Heart right ventricle (tissue), 16 donors: Measurements from ENCODE around the gene VPS37C. TPM values are rescaled to one million over a fixed set of nuclear protein-coding genes. Genes with fewer than 3 reads are reported as not detected.

Experiments
- ATAC-seq, 8 donors: fragments of 200-7000 bp; cut with Tn5 transposase; one replicate each; pipeline ENCODE4 v1.9.1; 2020; ENCODE audit warnings: mild to moderate bottlenecking in 8 of 8, moderate library complexity in 8 of 8, moderate number of reproducible peaks in 1 of 8
- DNase-seq, 2 donors: peaks; one replicate each; pipeline ENCODE4 v3.0.0-alpha.2; 2020
- H3K27ac ChIP-seq, 10 donors: fragments of 200-600 bp; sonication (generic) in 2 of 10; one replicate each; pipeline versions ENCODE4 v1.5.0 to v1.8.0; 2020 to 2022; ENCODE audit warnings: mild to moderate bottlenecking in 3 of 10
- H3K27me3 ChIP-seq, 7 donors: fragments of 200-600 bp; one replicate each; pipeline ENCODE4 v1.8.0; 2021 to 2022; ENCODE audit warnings: mild to moderate bottlenecking in 2 of 7
- H3K36me3 ChIP-seq, 9 donors: fragments of 200-600 bp; sonication (generic) in 1 of 9; one replicate each; pipeline versions ENCODE4 v1.5.0 to v1.8.0; 2020 to 2022; ENCODE audit warnings: mild to moderate bottlenecking in 2 of 9
- H3K4me1 ChIP-seq, 9 donors: fragments of 200-600 bp; sonication (generic) in 1 of 9; one replicate each; pipeline versions ENCODE4 v1.5.0 to v1.8.0; 2020 to 2022; ENCODE audit warnings: mild to moderate bottlenecking in 4 of 9
- H3K4me3 ChIP-seq, 10 donors: fragments of 200-600 bp; sonication (generic) in 2 of 10; one replicate each; pipeline versions ENCODE4 v1.5.0 to v1.8.0; 2020 to 2022; ENCODE audit warnings: mild to moderate bottlenecking in 7 of 10, moderate library complexity in 2 of 10
- H3K9me3 ChIP-seq, 11 donors: fragments of 200-600 bp in 10 of 11; sonication (generic) in 2 of 11; one replicate each; pipeline versions ENCODE4 v1.5.0 to v1.8.0; 2013 to 2022; ENCODE audit warnings: mild to moderate bottlenecking in 2 of 11, control low read depth in 1 of 11, moderate library complexity in 1 of 11
- CTCF ChIP-seq, 9 donors: fragments of 200-600 bp; sonication (generic) in 2 of 9; IDR thresholded peaks; one replicate each; pipeline versions ENCODE4 v1.5.0 to v1.8.0; 2021 to 2022; ENCODE audit warnings: antibody characterized with exemption in 9 of 9, mild to moderate bottlenecking in 5 of 9, moderate library complexity in 1 of 9
- WGBS, 2 donors: extraction: QIAGEN DNeasy Blood & Tissue Kit; methylation state at CpG; one replicate each; pipeline ENCODE4 v1.1.7; 2013; ENCODE audit warnings: inconsistent platforms in 1 of 2; 5-methylcytosine and 5-hydroxymethylcytosine counted together
- intact Hi-C, 10 donors: fragments of 100-400 bp; cut with DNase I; formaldehyde crosslinking; loops; one replicate each; pipeline versions ENCODE4 v1.11.1 to v1.14.2; 2022
- polyA plus RNA-seq, 2 donors: library from polyadenylated mRNA; stranded (reverse); fragments of 200-250 nt; gene quantifications; one replicate each; pipeline ENCODE4 v1.2.3, GENCODE V29; 2013
- total RNA-seq, 10 donors: library from RNA; stranded (reverse); fragmentation: NEBNext Ultra II Directional in 3 of 10; extraction: Animal tissue kit (Norgen Biotek cat#: 25700) in 3 of 10; gene quantifications; one replicate each; pipeline versions ENCODE4 v1.2.1 to v1.2.4, GENCODE V29; 2021 to 2023
- donor health status: Arrhythmogenic right ventricular cardiomyopathy.
- donor health status: ischemic (EF 13 %, LVEDD 7.1; RV severe dilation, severe dysfunction).
- donor health status: healthy with polysubstance abuse.
- donor health status: DM: no; HTN: yes; CAD: no.
- donor health status: DM: no; HTN: no; CAD: no.
- donor health status: ischemic (EF 25% LVEDD 6.9; RV normal size, moderate dysfunction).
- donor health status: ischemic (EF 25% LVEDD 5.7; RV mildly dilated, moderate dysfunction).
- donor health status: healthy.
- donor health status: DM: yes; HTN: yes; CAD: no.
- donor health status: Ischemic cardiomyopathy.
- donor health status: ischemic (EF 35%, LVEDD 5.7; RV mildly dilated, moderate dysfunction).
- donor health status: nonischemic (EF 11% LVEDD 7.7; RV severe dilation, severe dysfunction).
- donor health status: DM: yes; HTN: yes; CAD: no.
- donor health status: PGD.
- donor health status: ischemic (EF 29% LVEDD 5.4; RV normal size, mild dysfunction).
- donor health status: nonischemic (EF 23%, LVEDD 6.1; RV moderate dilation, normal function).

The VPS37C gene
- total and polyA plus RNA-seq, 12 donors, result 7.7 to 21.8 (median 15.5) TPM

- Histone ChIP-seq H3K27me3 (peaks cover 0 to 7% (median 0%) of the 10 kb centered on the region in 7 donors), H3K27ac (no peak overlapping the region), H3K4me3 (no peak overlapping the region), H3K36me3 (no peaks in the 10 kb centered on the region), H3K4me1 (peaks cover 0 to 11% (median 0%) of the 10 kb centered on the region in 9 donors), H3K9me3 (no peaks in the 10 kb centered on the region)
- 93 to 94% methylated on average over 9 of the region's 9 CpGs for WGBS, 2 donors
- no peak for DNase-seq
- ATAC-seq, result no peak
- TF ChIP-seq CTCF (IDR thresholded peaks at IDR 0.05), result no peak
- intact Hi-C loops, result no loop called here
Measured at GRCh38 chr11:61087426-61088119, 73.7 kb downstream of the VPS37C start.

GRCh38 chr11:61083601-61084147 is 77.6 kb downstream of the VPS37C start:
- no peaks in the 10 kb centered on the region for H3K36me3 ChIP-seq
- DNase-seq (no peak), ATAC-seq (no peak)
- H3K4me3 ChIP-seq, result no peak overlapping the region
- peaks cover 0 to 20% (median 0%) of the 10 kb centered on the region in 7 donors for H3K27me3 ChIP-seq
- peak overlapping the region in 1 of 10 donors; percentile 78 for H3K27ac ChIP-seq
- intact Hi-C loops, result no loop called here
- 81 to 87% methylated on average over 13 of the region's 13 CpGs for WGBS, 2 donors
- H3K9me3 ChIP-seq, result no peaks in the 10 kb centered on the region
- no peak for TF ChIP-seq CTCF (IDR thresholded peaks at IDR 0.05)
- H3K4me1 ChIP-seq, result peaks cover 0 to 6% (median 0%) of the 10 kb centered on the region in 9 donors

- 81 to 84% methylated on average over 14 of the region's 14 CpGs for WGBS, 2 donors
- peaks cover 0 to 20% (median 0%) of the 10 kb centered on the region in 7 donors for H3K27me3 ChIP-seq
- H3K36me3 ChIP-seq, result no peaks in the 10 kb centered on the region
- no peak for DNase-seq
- no peaks in the 10 kb centered on the region for H3K9me3 ChIP-seq
- intact Hi-C loops, result no loop called here
- TF ChIP-seq CTCF (IDR thresholded peaks at IDR 0.05), result no peak
- H3K27ac ChIP-seq, result peak overlapping the region in 1 of 10 donors; percentile 78
- peaks cover 0 to 6% (median 0%) of the 10 kb centered on the region in 9 donors for H3K4me1 ChIP-seq
- no peak overlapping the region for H3K4me3 ChIP-seq
- ATAC-seq, result no peak
Measured at GRCh38 chr11:61082931-61083531, 78.2 kb downstream of the VPS37C start.

GRCh38 chr11:61082062-61082870 is 79.0 kb downstream of the VPS37C start:
- TF ChIP-seq CTCF (IDR thresholded peaks at IDR 0.05), result no peak
- no peak for DNase-seq
- Histone ChIP-seq H3K27me3 (peaks cover 0 to 20% (median 0%) of the 10 kb centered on the region in 7 donors), H3K9me3 (no peaks in the 10 kb centered on the region), H3K4me1 (peaks cover 0 to 6% (median 0%) of the 10 kb centered on the region in 9 donors), H3K4me3 (no peak overlapping the region), H3K36me3 (no peaks in the 10 kb centered on the region), H3K27ac (peak overlapping the region in 1 of 10 donors; percentile 78)
- intact Hi-C loops, result no loop called here
- 62% methylated on average over 18 of the region's 18 CpGs for WGBS, 2 donors
- peak in 3 of 8 donors; percentile 16 to 30 (median 29) for ATAC-seq
